ENCODE measurements around the gene TAF4. TPM values are rescaled to one million over a fixed set of nuclear protein-coding genes. Genes with fewer than 3 reads are reported as not detected.

TAF4 gene
- total RNA-seq, 1 donor from 2014 or later: 3.6 TPM

DNA sequence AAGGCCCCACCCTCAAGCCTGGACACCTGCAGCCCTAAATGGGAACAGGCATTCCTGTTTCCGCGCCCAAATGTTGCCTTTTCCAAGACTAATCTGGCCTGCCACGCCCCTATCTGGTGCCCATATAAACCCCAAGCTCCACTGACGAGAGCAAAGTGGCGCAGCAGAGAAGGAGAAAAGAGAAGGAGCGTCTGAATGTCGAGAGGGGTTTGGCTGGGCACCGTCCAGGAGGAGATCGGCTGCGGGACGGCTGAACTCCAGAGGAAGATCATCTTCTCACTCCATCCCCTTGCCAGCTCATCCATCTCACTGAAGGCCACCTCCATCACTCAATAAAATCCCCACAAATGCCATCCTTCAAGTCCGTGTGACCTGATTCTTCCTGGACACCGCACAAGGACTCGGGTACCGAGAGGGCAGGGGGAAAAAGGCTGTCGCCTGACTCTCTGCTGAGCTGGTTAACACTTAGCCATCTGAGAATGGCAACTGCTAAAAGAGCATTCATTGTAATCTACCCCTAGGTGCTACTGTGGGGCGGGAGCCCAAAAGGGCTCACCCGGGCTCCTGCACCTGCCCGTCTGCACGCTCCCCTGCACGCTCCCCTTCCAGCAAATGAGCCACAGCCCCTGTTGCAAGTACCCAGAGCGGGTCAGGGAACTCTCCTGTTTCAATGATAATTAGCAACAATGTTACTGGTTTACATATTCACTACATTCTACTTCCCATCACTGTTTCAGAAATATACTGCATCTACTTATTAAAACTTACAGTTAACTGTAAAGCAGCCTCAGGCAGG lies 23.5 kb downstream of the TAF4 start:
- DNase-seq: no peak

- no peak for DNase-seq
Observed at GRCh38 chr20:62040933-62041332, 24.7 kb downstream of the TAF4 start.

DNA sequence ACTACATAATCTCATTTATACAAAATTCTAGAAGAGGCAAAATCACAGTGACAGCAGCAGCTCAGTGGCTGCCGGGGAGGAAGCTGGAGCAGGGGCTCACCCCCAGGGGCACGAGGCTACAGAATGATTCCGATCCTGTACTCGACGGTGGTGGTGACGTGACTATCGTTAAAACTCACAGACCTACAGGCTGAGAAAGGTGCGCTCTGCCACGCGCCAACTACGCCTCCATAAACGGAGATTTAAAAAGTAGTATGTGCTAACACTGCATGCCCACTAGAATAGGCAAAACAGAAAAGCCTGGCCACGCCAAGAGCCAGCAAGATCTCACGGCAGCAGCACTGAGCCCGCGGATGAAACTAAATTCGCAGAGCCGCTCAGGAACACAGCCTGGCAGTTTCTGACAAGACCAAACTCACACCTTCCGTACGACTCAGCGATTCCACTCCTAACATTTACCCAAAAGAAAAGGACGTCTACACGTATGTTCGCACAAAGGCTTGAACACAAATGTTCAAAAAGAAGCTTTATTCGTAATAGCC lies 25.2 kb downstream of the TAF4 start:
- no peak for DNase-seq

GRCh38 chr20:62039738-62040137 lies 25.9 kb downstream of the TAF4 start:
- DNase-seq: no peak

DNA sequence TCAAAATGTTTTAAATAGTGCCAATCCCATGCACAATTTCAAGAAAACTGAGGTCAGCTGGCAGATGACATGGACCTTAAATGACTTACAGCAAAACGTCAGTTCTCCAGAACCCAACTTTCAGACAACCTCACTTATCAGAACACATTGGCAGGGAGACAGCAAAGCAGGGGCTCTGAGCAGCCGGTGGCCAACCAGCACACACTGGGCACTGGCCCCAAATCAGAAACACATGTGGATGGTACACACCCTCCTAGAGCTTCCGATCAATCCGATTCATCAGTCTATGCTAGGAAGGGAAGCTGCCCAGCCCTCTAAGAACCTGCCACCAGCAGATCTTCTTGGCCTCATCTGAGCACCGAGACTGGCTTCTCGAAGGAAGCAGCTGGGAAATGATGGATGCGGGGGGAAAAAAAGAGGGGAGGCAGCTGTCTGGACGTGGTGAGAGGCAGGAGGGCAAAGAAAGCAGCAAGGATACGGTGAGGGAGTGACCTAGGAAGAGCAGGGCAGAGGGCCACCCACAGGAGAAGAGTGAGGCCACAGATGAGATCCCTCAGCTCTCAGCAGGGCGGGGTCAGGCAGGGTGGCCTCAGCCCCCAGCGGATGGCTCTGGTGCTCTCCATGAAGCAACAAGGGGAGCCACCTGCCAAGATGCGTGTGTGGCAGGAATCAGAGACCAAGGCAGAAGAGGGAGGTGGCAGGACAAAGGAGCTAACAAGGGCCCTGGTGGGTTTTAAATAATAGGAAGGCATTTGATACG lies 32.9 kb downstream of the TAF4 start:
- DNase-seq: no peak

DNA sequence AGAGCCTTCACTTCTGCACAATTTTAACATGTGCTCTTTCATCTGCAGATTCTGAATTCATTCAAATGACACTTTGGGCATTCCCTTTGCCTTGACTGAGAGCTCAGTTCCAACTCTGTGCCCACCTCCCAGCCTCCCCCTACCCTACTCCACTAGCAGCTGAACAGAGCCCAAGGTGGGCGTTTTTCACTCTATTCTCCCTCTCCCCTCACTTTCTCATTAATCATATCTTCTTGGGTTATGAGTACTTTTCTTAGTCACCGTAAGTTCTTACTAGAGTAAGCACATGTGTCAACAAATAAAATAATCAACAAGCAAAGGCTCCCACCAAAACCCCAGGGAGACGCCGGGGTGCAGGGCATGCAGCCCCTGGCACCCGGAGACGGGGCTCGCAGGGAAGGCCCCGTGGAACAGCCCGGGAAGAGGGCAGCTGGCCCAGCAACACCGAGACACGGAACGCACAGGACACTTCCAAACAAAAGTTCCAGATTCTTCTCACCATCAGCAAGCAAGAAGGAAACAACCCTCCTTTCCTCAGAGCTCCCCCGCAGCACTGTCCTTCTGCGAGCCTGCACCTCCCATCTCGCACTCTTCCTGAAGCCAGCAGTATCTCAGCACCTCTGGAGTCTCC lies 34.1 kb downstream of the TAF4 start:
- DNase-seq: no peak

DNA sequence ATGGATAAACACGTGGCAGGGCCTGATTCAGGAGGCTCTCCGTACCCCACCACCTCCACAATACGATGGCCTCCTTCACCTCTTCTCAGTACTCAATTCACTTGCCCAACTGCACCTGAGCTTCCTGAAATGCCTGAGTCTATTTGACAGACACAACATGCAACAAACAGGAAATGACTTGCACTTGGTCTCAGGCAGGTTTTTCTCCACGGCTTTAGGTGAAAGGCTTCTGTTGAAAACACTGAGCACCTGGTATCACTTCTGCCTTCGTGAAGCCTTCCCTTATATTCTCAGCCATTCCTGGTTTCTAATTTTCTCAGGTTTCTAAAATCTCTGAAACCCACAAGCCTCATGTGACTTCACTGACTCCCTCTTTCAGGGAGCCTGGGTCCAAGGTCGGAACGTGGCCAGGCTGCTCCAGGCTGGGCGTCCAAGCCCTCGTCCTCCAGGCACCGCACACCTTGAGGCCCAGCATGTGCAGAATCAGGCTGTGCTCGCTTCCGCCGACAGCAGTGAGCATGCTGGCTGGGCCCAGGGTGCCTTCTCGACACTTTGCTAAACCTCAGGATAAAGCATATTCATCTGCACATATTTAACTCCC lies 34.7 kb downstream of the TAF4 start:
- peak; percentile 8 for DNase-seq

- DNase-seq: no peak
Observed at GRCh38 chr20:62030357-62030756, 35.3 kb downstream of the TAF4 start.

- DNase-seq: no peak
Observed at GRCh38 chr20:62029949-62030348, 35.7 kb downstream of the TAF4 start.

DNA sequence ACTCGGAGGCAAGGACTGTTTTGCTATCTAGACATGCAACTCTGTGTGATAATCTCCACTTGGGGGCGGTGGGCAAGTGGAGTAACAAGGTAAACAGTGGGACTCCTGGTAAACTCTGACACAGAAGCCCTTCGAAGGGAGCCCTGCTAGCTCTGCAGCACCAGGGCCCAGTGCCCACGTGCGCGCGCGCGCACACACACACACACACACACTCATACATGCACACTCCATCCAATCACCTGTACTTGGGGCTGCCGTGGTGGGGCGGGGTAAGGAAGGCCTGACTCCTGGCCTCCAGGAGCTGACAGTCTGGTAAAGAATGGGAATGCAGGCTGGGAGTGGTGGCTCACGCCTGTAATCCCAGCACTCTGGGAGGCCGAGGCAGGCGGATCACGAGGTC lies 36.4 kb downstream of the TAF4 start:
- DNase-seq: no peak

GRCh38 chr20:62028384-62028783 lies 37.3 kb downstream of the TAF4 start:
- DNase-seq: no peak

GRCh38 chr20:62027698-62028321 lies 37.9 kb downstream of the TAF4 start:
- DNase-seq: no peak

DNA sequence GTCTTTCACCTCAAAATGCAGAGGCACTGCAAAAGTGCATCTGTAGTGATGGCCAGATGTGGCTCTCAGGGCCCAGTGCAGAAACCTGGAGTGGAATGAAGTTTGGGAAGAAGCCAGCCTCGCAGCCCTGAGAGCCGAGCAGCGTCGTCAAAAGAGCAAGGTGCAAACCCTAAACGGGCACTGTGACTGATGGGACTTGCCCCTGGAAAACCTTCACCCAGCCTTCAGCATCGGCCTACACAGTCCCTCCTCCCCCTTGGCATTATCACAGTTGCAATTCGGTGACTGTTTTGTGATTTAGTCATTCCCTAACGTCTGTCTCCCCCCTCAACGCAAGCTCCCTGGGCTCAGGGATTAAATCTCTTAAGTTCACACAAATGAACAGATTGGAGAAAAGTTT lies 38.6 kb downstream of the TAF4 start:
- DNase-seq: no peak

DNA sequence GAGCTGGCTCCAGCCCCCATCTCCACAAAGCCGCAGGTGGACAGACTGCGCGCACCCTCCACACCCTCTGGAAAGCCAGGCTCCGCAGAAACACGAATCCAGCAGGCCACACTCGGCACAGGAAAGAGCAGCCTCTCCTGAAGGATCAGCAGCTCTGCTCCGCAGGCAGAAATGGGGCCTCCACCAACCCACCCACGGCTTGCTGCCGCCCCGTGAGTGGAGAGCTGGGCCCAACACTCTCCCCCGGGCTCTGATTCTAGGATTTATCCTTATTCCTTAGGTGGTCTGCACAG lies 39.2 kb downstream of the TAF4 start:
- DNase-seq: no peak

DNA sequence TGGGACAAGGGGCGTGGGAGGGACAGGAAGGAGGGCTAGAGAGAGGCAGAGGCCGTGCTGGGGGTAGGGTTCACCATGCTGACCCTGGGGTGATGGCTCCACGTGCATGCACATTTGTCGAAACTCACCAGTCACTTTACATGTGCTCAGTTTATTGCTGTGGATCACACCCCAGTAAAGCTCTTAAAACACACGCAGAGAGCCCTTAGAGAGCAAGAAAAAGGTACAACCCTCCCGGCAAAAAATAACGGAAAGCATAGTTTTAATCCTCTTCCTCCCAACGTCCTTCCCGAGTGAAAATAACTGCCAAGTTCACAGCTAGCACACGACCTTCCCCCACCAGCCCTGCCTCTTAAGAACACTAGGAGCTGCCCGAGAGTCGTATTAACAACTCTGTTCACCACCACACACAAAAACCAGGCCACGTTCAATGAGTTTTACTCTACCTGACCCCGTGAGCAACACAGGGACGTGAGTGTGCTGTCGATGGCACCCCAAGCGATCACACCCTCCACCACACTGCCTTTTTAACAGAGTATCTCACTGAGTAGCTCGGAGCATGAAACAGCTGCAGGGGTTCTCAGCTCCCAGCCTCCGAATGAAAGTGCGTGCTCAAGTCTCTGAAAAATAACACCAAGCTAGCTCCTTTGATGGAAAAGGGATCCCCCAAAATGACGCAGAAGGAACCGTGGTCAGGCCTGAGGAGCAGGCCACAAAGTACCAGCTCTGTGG lies 39.7 kb downstream of the TAF4 start:
- DNase-seq: peak; percentile 93

DNA sequence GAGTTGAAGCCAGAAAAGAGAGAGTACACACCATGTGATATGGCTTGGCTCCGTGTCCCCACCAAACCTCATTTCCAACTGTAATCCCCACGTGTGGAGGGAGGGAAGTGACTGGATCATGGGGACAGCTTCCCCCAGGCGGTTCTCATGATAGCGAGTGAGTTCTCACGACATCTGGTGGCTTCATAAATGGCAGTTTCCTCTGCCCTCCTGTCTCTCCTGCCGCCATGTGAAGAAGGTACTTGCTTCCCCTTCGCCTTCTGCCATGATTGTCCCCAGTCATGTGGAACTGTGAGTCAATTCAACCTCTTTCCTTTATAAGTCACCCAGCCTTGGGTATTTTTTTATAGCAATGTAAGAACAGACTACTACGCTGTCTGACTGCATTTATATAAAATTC lies 40.3 kb downstream of the TAF4 start:
- DNase-seq: peak; percentile 45

DNA sequence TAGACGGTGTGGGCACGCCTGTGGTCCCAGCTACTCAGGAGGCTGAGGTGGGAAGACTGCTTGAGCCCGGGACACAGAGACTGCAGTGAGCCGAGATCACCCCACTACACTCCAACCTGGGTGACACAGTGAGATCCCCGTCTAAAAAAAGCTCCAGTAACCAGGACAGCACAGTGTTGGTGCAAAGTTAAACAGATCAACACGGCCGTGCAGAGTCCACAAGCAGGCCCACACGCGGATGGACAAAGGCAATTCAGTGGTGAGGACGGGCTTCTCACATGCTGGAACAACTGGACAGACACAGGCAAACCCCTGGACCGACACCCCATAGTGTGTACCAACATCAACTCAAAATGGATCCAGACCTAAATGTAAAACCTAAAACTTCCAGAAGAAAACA lies 41.7 kb downstream of the TAF4 start:
- no peak for DNase-seq

DNA sequence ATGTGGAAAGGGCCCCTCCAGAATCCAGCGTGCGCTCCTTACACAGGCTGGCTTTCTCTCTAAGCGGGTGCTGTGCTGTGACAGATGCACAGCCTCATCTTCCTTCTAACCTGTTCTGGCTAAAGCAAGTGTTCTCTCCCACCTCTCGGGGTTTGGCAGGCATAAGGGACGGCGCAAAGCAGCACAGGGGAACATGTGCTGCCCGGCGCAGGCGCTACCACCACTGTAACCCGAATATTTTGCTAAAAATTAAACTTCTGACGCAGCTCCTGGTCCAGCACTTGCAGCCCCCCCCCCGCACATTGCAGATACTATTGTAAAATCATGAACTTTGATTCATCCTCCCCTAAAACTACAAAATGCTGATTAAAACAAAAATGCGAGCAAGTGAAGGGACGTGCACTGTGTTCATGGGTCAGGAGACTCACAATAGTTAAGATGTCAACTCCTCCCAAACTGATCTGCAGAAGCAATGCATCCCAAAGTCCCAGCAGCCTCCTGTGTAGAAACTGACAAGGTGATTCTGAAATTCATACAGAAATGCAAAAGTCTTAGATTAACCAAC lies 43.0 kb downstream of the TAF4 start:
- DNase-seq: no peak

GRCh38 chr20:62021793-62022385 lies 43.8 kb downstream of the TAF4 start:
- no peak for DNase-seq

DNA sequence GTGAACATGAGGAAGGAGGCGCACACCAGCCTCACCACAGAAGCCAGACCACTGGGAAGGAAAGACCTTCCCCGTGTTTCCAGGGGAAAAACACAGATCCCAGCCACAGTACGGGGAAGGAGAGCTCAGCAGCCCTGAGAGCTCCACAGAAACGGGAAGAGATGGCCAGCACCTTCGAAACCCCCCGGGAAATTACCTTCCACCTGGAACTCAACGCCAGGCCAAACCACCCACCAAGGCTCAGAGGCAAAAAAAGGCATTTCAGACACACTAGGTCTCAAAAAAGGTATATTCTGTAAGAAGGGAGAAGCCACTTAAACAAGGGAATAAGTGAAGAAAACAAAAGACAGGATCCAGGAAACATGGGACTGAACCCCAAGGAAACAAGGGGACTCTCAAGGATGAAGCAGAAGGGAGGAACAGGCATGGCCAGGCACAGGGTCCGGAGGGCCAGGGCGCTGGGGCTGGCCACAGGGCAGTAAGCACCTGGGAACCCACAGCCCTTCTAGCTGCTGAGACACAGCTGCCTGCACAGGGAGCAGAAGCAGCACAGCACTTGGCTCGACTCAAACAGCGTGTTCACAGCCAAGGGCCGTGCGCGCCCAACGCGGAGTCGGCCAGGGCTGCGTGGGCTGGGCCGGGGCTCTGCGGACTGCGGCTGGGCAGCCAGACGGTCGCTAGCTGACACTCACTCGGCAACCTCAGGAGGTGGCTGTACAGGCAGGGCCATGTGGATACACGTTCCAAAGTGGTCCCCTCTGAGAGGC lies 44.6 kb downstream of the TAF4 start:
- DNase-seq: no peak
